Dedifferentiated amniotic fluid mesenchymal stem cell (primary cell): ENCODE results near the gene TMEM141.
A peak's percentile ranks its signal among the peaks of the same experiment; 100 is the strongest.
"Not testable (repeated sequence)": the region's sequence is repeated elsewhere in the genome, so short reads cannot be mapped to it uniquely, and the experiment has no call there.

Experiments used
- DNase-seq: peaks from one replicate; pipeline ENCODE4 v3.0.0-alpha.2; 2016; ENCODE audit errors: extremely low spot score

TMEM141 gene

DNA sequence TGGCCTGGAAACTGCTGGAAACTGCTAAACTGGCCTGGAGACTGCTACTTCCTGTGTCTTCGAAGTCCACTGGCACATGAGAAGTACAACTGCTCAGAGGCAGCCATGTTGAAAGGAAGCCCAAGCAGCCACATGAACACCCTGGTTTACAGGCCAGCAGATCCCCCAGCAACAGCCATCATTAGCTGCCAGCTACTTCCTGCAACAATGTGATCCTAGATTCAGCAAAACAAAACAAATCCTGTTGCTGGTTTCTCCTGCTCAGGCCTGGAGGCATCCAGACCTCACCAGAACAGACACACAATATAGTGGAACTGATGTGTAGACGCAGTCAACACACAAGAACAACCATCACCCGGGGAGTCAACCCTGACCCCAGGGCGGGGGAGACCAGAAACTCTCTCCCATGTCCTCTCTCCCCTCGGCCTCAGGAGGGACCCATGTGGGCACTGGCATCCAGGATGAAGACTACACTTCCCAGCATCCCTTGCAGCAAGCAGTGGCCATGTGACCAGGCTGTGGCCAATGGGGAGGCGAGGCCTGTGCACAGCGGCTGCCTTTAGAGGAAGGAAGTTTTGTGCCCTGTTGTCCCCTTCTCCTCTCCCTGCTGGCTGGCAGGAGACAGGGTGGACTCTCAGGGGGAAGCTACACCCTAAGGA lies 17.6 kb upstream of the TMEM141 start:
- no peak for DNase-seq

DNA sequence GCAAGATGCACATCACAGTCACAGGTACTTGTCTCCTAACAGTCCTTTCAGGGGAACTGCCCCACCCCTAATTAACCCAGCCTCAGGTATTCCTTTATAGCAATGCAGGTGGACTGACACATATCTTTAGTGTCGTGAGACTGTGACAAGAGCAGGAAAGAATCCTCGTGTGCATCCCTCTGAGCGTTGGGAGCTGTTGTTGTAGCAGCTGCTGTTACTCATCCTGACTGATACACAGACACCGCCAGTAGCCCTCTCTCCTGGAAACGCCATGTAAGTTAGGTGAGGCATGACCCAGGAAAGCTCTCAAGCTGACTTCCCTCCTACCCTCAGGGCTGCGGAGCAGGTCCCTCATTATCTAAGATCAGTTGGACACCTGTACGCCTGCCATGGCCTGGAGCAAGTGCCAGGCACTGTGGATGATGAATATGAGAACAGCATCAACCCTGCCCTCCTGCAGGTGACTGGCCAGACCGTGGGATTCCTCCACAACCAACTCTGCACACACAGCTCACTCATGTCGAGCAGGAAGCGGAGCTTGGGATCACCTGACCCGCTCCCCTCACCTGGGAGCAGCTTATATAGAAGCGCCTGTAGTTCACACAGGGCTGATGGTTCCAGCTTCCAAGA lies 16.6 kb upstream of the TMEM141 start:
- DNase-seq: no peak

DNA sequence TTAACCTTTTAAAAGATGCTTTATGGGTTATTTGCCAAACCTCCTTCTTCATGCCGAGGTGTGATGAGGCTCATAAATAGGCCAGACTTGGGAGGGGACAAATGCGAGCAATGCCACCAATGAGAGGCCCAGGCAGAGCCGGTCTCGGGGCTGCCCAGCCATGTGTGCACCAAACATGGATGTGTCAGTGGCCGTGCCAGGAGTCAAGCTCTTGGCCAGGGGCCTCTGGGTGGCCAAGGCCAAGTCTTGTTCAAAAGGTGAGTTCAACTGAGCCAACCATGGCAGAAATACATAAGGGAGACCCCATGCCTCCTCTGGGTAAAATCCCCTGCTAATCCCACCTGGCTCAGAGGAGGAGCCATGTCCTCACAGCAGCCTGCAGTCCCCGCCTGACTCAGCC lies 16.0 kb upstream of the TMEM141 start:
- no peak for DNase-seq

DNA sequence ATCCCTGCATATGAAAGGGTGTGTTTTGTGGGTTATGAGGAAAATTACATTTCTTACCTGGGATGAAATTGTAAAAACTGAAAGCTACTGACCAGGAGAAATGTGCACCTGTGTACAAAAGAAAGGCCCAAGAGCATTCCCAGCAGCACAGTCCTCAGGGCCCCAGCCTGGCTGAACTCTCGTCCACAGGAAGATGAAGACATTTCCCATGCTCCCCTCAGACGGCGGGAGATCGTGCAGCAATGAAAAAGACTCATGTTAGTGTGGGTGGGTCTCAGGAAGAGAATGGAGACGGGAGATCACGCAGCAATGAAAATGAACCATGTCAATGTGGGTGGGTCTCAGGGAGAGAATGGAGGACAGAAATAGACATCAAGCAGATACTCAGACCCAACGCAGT lies 14.2 kb upstream of the TMEM141 start:
- DNase-seq: no peak

DNA sequence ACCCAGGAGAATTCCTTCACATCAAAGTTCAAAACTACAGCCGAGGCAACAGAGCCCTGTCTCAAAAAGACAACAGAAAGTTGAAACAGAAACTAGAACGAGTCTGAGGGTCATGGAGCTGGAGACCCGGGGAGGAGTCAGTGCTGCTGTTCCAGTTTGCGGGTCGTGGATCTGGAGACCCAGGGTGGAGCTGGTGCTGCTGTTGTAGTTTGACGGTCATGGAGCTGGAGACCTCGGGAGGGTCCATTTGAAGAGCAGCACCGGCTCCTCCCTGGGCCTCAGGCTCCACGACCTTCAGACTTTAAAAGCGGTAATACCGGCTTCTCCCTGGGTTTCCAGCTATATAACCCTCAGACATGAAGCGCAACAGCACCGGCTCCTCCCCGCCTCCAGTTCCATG lies 13.8 kb upstream of the TMEM141 start:
- DNase-seq: no peak

GRCh38 chr9:136779808-136780207 lies 11.3 kb upstream of the TMEM141 start:
- DNase-seq: no peak

DNA sequence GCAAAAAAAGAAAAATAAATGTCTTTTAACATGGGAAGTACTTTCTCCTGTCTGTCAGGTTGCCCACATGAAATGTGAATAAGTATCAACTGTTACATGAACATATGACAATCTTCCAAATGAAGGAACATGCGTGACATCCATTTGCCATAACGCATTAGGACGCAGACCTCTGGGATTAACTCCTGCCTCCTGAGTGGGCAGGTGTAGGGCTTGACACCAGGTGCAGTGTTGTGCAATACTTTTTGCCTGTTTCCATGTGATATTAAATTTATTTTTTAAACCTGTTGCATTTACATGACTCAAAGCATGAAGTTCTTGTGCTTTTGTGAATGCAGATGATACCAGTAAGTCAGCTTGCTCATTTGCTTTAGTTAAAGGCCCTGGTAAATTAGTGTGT lies 8.7 kb upstream of the TMEM141 start:
- DNase-seq: no peak

- peak; percentile 26 for DNase-seq
Observed at GRCh38 chr9:136784249-136784996, 6.7 kb upstream of the TMEM141 start.

GRCh38 chr9:136784997-136785361 lies 6.2 kb upstream of the TMEM141 start:
- no peak for DNase-seq

DNA sequence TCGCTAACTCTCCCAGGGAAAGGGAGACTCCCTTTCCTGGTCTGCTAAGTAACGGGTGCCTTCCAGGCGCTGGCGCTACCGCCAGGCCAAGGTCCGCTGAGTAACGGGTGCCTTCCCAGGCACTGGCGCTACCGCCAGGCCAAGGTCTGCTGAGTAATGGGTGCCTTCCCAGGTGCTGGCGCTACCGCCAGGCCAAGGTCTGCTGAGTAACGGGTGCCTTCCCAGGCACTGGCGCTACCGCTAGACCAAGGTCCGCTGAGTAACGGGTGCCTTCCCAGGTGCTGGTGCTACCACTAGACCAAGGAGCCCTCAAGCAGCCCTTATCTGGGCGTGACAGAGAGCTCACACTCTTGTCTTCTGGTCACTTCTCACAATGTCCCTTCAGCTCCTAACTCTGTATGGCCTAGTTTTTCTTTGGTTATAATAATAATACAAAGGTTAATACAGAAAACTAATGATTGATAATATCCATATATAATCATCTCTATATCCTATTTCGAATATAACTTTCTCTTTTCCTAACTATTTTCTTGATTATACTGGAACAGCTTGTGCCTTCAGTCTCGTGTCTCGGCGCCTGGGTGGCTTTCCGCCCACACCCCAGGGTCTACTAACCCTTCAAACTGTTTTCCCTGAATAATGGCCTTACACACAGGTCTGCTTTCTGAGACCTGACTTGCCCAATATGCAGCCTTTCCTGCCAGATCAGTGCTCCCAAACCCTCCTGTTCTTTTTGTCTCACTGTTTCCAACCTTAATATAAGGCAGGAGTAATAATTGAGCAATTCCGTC lies 5.4 kb upstream of the TMEM141 start:
- DNase-seq: not testable (repeated sequence)

GRCh38 chr9:136786451-136786850 lies 4.7 kb upstream of the TMEM141 start:
- no peak for DNase-seq

- not testable (repeated sequence) for DNase-seq
Observed at GRCh38 chr9:136786983-136787382, 4.2 kb upstream of the TMEM141 start.

GRCh38 chr9:136787690-136788400 lies 3.3 kb upstream of the TMEM141 start:
- DNase-seq: peak; percentile 40

DNA sequence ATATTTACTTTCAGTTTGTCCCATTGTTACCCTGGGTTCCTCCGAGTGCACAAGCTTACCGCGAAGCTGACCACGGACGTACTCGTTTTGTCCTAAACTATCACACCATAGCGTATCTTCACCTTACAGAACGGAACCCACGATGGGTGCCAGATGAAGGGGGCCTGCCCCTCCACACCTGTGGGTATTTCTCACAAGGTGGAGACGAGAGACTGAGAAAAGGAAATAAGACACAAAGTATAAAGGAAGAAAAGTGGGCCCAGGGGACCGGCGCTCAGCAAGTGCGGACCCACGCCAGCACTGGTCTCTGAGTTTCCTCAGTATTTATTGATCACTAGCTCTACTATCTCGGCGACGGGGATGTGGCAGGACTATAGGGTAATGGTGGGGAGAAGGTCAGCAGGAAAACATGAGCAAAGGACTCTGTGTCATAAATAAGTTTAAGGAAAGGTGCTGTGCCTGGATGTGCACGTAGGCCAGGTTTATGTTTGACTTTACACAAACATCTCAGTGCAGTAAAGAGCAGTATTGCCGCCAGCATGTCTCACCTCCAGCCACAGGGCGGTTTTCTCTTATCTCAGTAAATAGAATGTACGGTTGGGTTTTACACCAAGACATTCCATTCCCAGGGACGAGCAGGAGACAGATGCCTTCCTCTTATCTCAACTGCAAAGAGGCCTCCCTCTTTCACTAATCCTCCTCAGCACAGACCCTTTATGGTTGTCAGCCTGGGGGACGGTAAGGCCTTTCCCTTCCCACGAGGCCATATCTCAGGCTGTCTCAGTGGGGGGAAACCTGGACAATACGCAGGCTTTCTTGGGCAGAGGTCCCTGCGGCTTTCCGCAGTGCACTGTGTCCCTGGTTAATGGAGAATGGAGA lies 2.3 kb upstream of the TMEM141 start:
- not testable (repeated sequence) for DNase-seq

- DNase-seq: no peak
Observed at GRCh38 chr9:136789523-136789937, 1.6 kb upstream of the TMEM141 start.

GRCh38 chr9:136791516-136792276 lies 552 bp downstream of the TMEM141 start:
- DNase-seq: no peak

DNA sequence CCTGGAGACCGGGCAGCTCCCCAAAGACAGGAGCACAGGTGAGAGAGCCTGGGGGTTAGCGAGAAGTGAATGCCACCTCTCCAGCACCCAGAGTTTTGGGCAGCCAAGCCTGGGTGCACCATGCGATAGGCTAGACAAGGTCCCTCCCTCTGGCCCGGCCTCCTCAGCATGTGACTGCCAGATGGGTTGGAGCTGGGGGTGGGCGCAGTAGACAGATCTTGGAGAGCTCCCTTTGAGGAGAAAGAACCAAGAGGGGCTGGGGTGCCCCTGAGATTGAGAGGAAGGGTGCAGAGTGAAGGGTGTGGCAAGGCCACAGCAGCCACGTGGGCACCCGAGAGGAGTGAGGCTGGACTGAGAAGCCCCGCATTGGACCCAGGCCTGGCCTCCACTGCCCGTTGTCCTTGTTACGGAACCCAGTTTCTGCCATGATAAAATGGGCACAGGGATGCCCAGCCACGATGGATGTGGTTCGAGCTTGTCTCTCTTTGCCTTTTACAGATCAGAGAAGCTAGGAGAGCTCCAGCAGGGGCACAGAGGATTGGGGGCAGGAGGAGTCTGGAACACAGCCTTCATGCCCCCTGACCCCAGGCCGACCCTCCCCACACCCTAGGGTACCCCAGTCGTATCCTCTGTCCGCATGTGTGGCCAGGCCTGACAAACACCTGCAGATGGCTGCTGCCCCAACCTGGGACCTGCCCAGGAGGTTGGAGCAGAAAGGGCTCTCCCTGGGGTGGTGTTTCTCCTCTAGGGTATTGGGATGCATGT lies 1.4 kb downstream of the TMEM141 start:
- DNase-seq: no peak

- no peak for DNase-seq
Observed at GRCh38 chr9:136793086-136793946, 2.2 kb downstream of the TMEM141 start.
